Naive B cell (primary cell): ENCODE measurements around the gene ZNF208. TPM values are rescaled to one million over a fixed set of nuclear protein-coding genes. Genes with fewer than 3 reads are reported as not detected.
A peak's percentile ranks its signal among the peaks of the same experiment; 100 is the strongest.
"Not testable (repeated sequence)": the region's sequence is repeated elsewhere in the genome, so short reads cannot be mapped to it uniquely, and the experiment has no call there.

Source experiments
- ATAC-seq, 2 donors: fragments of 150-1000 bp; cut with Tn5 transposase; 2 replicates each; pipeline ENCODE4 v1.10.0; 2021; ENCODE audit warnings: low read depth in 2 of 2, mild to moderate bottlenecking in 2 of 2, moderate library complexity in 2 of 2
- DNase-seq: peaks from one replicate; pipeline ENCODE4 v3.0.0; 2022
- H3K27ac Mint-ChIP-seq, 6 donors: one replicate each; pipeline ENCODE4 v1.8.0; 2020 to 2022; ENCODE audit warnings: mild to moderate bottlenecking in 6 of 6, mixed read lengths in 6 of 6, moderate library complexity in 5 of 6, inconsistent platforms in 2 of 6
- H3K27me3 Mint-ChIP-seq, 3 donors: one replicate each; pipeline ENCODE4 v1.8.0; 2021 to 2022; ENCODE audit warnings: mixed read lengths in 3 of 3, mild to moderate bottlenecking in 1 of 3
- H3K36me3 Mint-ChIP-seq, 2 donors: one replicate each; pipeline ENCODE4 v1.8.0; 2020 to 2022; ENCODE audit warnings: mixed read lengths in 2 of 2, inconsistent platforms in 1 of 2, mild to moderate bottlenecking in 1 of 2
- H3K4me1 Mint-ChIP-seq, 3 donors: one replicate each; pipeline ENCODE4 v1.8.0; 2020 to 2022; ENCODE audit warnings: mixed read lengths in 3 of 3, inconsistent platforms in 1 of 3, mild to moderate bottlenecking in 1 of 3, moderate library complexity in 1 of 3
- H3K4me3 Mint-ChIP-seq, 8 donors: one replicate each; pipeline ENCODE4 v1.8.0; 2020 to 2022; ENCODE audit warnings: mild to moderate bottlenecking in 8 of 8, mixed read lengths in 8 of 8, moderate library complexity in 8 of 8, inconsistent platforms in 2 of 8
- H3K9me3 Mint-ChIP-seq, 7 donors: one replicate each; pipeline ENCODE4 v1.8.0; 2020 to 2022; ENCODE audit warnings: mixed read lengths in 7 of 7, mild to moderate bottlenecking in 5 of 7, inconsistent platforms in 2 of 7, moderate library complexity in 1 of 7
- polyA plus RNA-seq, 6 donors: library from polyadenylated mRNA; unstranded; fragments of 300-500 nt; fragmentation: Illumina TruSeq; gene quantifications; one replicate each; pipeline ENCODE4 v1.2.3, GENCODE V29; 2021; ENCODE audit warnings: low read depth in 6 of 6

Gene ZNF208
- 1 to 10 TPM in 3 of 6 donors, under 1 TPM in 3; 0.42 to 5.0 (median 1.2) TPM for polyA plus RNA-seq

- ATAC-seq: peak; percentile 72 to 83
- Mint-ChIP-seq H3K27ac (peak within 1 kb of the TSS in 3 of 6 donors; percentile 34 to 57 (median 47)), H3K9me3 (peaks cover 3 to 57% (median 25%) of the 10 kb centered on the region in 7 donors), H3K4me3 (peak within 1 kb of the TSS; percentile 75 to 92 (median 80)), H3K4me1 (peaks cover 0 to 13% (median 5%) of the 10 kb centered on the region in 3 donors)
- H3K27me3 Mint-ChIP-seq, H3K36me3 Mint-ChIP-seq: not testable (repeated sequence)
- DNase-seq: peak; percentile 19
Observed at GRCh38 chr19:22010437-22011143, at the start of gene ZNF208. TSS of gene ZNF208 (minus strand) at chr19:22010943. CDS start at chr19:22010794, 149 bp downstream.

DNA sequence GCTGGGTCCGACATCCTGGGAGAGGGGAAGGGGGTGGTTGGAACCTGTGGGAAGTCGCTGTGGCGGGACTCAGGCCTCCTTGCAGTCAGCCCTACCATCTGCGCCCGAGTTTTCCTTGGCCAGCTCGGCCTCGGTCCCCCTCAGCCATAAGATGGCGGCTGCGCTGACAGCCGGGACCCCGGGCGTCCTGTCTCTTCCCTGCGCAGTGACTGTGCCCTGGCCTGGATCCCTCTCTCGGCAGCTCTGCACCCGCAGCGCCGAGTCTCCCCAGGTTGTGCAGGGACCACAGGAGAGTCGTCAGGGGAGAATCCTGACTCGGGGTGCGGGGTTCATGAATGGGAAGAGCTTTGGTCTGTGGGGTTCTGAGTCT is 41.9 kb upstream of the ZNF208 start:
- H3K27ac Mint-ChIP-seq: peak overlapping the region; percentile 77 to 96 (median 96)
- no peaks in the 10 kb centered on the region for H3K27me3 Mint-ChIP-seq
- H3K36me3 Mint-ChIP-seq: no peaks in the 10 kb centered on the region
- DNase-seq: no peak
- peak; percentile 35 to 38 for ATAC-seq
- peak overlapping the region; percentile 95 to 99 (median 98) for H3K4me3 Mint-ChIP-seq
- peaks cover 0 to 6% (median 0%) of the 10 kb centered on the region in 7 donors for H3K9me3 Mint-ChIP-seq
- peaks cover 4 to 28% (median 10%) of the 10 kb centered on the region in 3 donors for H3K4me1 Mint-ChIP-seq

- H3K4me3 Mint-ChIP-seq, H3K27ac Mint-ChIP-seq, H3K4me1 Mint-ChIP-seq, H3K9me3 Mint-ChIP-seq, DNase-seq, H3K27me3 Mint-ChIP-seq, ATAC-seq, H3K36me3 Mint-ChIP-seq: not testable (repeated sequence)
Observed at GRCh38 chr19:22041151-22041550, 30.4 kb upstream of the ZNF208 start.

GRCh38 chr19:22030680-22031079 is 19.9 kb upstream of the ZNF208 start:
- ATAC-seq (no peak), DNase-seq (no peak)
- Mint-ChIP-seq H3K4me1 (no peaks in the 10 kb centered on the region), H3K27ac (no peak overlapping the region), H3K4me3 (no peak overlapping the region), H3K27me3 (no peaks in the 10 kb centered on the region), H3K9me3 (peaks cover 0 to 10% (median 2%) of the 10 kb centered on the region in 7 donors), H3K36me3 (no peaks in the 10 kb centered on the region)

GRCh38 chr19:22026687-22027086 is 15.9 kb upstream of the ZNF208 start:
- DNase-seq: no peak
- Mint-ChIP-seq H3K27me3 (no peaks in the 10 kb centered on the region), H3K27ac (peak overlapping the region in 1 of 6 donors; percentile 12), H3K4me1 (no peaks in the 10 kb centered on the region), H3K36me3 (no peaks in the 10 kb centered on the region), H3K9me3 (peaks cover 0 to 15% (median 3%) of the 10 kb centered on the region in 7 donors), H3K4me3 (no peak overlapping the region)
- no peak for ATAC-seq

DNA sequence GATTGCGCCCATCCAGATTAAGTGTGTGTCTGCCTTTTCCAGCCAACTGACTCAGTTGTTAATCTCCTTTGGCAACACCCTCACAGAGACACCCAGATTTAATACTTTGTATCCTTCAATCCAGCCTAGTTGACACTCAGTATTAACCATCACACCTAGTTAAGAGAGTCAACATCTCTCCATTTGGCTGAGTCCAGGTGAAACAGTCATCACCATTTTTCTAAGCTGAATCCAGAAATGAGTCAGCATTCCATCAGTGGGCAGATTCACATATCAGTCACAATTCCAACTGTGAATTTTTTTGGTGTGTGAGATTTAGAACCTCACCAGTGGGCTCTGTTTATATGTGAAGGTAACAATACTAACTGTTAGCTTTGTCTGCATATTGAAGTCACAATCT is 14.8 kb upstream of the ZNF208 start:
- H3K4me3 Mint-ChIP-seq, H3K27me3 Mint-ChIP-seq, H3K36me3 Mint-ChIP-seq, H3K4me1 Mint-ChIP-seq, ATAC-seq, DNase-seq, H3K27ac Mint-ChIP-seq: not testable (repeated sequence)
- peaks cover 0 to 15% (median 3%) of the 10 kb centered on the region in 7 donors for H3K9me3 Mint-ChIP-seq

GRCh38 chr19:21970466-21970865 is 40.3 kb downstream of the ZNF208 start:
- H3K36me3 Mint-ChIP-seq: peaks cover 6 to 7% of the 10 kb centered on the region in 2 donors
- H3K9me3 Mint-ChIP-seq: peaks cover 5 to 90% (median 69%) of the 10 kb centered on the region in 7 donors
- H3K27ac Mint-ChIP-seq: no peak overlapping the region

GRCh38 chr19:21947775-21948174 is 63.0 kb downstream of the ZNF208 start:
- ATAC-seq (no peak), DNase-seq (no peak)
- Mint-ChIP-seq H3K36me3 (peaks cover 8 to 14% of the 10 kb centered on the region in 2 donors), H3K4me3 (no peak overlapping the region), H3K27ac (no peak overlapping the region), H3K9me3 (peaks cover 6 to 65% (median 44%) of the 10 kb centered on the region in 7 donors), H3K27me3 (no peaks in the 10 kb centered on the region), H3K4me1 (no peaks in the 10 kb centered on the region)

More at GRCh38 chr19:21970466-21970865, 40.3 kb downstream of the ZNF208 start:
- ATAC-seq: no peak
- no peaks in the 10 kb centered on the region for H3K4me1 Mint-ChIP-seq
- no peak overlapping the region for H3K4me3 Mint-ChIP-seq
- no peak for DNase-seq
- H3K27me3 Mint-ChIP-seq: no peaks in the 10 kb centered on the region

- Mint-ChIP-seq H3K9me3 (peaks cover 0 to 35% (median 22%) of the 10 kb centered on the region in 7 donors), H3K4me3 (peak overlapping the region in 1 of 8 donors; percentile 1), H3K36me3 (no peaks in the 10 kb centered on the region), H3K27ac (no peak overlapping the region), H3K27me3 (no peaks in the 10 kb centered on the region), H3K4me1 (no peaks in the 10 kb centered on the region)
- no peak for ATAC-seq
- DNase-seq: no peak
Observed at GRCh38 chr19:21940684-21941083, 70.1 kb downstream of the ZNF208 start.

- no peak for DNase-seq
- peaks cover 0 to 24% (median 12%) of the 10 kb centered on the region in 7 donors for H3K9me3 Mint-ChIP-seq
- no peak overlapping the region for H3K4me3 Mint-ChIP-seq
- no peak for ATAC-seq
- no peaks in the 10 kb centered on the region for H3K4me1 Mint-ChIP-seq
- H3K27me3 Mint-ChIP-seq: no peaks in the 10 kb centered on the region
- no peak overlapping the region for H3K27ac Mint-ChIP-seq
- H3K36me3 Mint-ChIP-seq: no peaks in the 10 kb centered on the region
Observed at GRCh38 chr19:21934593-21934992, 76.2 kb downstream of the ZNF208 start.

DNA sequence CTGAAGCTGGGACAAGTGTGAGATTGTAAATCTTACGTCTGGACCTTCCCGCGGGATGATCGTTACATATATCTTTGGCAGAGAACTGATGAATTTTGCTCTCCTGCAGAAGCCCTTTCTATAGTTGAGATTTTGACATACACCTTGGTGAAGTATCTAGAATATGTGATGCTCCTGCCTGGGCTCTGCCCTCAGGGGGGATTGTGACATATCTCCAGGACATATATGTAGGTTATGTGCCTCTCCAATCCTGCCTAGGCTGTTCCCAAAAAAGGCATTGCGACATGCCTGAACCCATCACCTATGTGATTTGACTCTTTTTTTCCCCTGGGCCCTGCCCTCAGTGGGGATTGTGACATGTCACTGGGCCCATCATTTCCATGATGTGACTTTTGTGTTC is 76.6 kb downstream of the ZNF208 start:
- no peaks in the 10 kb centered on the region for H3K36me3 Mint-ChIP-seq
- ATAC-seq: no peak
- no peak overlapping the region for H3K4me3 Mint-ChIP-seq
- DNase-seq: no peak
- H3K27ac Mint-ChIP-seq: no peak overlapping the region
- no peaks in the 10 kb centered on the region for H3K4me1 Mint-ChIP-seq
- H3K9me3 Mint-ChIP-seq: peaks cover 0 to 24% (median 13%) of the 10 kb centered on the region in 7 donors
- H3K27me3 Mint-ChIP-seq: no peaks in the 10 kb centered on the region

DNA sequence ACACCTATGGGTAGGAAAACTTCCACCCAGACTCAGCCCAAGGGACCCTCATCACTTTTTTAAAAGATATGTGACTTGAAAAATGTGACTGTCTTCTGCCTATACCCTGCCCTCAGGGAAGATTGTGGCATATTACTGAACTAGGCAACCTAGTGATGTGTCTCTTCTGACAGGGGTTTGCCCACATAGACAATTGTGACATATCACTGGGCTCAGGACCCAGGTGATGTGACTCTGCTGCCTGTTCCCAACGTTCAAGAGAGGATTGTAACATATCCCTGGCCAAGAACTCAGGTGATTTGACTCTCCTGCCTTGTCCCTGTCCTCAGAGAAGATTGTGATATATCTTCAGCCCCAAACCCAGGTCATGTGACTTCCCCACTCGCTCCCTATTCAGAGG is 88.5 kb downstream of the ZNF208 start:
- Mint-ChIP-seq H3K27ac (no peak overlapping the region), H3K36me3 (peaks cover 5 to 8% of the 10 kb centered on the region in 2 donors), H3K4me3 (no peak overlapping the region), H3K27me3 (no peaks in the 10 kb centered on the region), H3K9me3 (peaks cover 10 to 46% (median 31%) of the 10 kb centered on the region in 7 donors), H3K4me1 (no peaks in the 10 kb centered on the region)
- no peak for ATAC-seq
- no peak for DNase-seq

DNA sequence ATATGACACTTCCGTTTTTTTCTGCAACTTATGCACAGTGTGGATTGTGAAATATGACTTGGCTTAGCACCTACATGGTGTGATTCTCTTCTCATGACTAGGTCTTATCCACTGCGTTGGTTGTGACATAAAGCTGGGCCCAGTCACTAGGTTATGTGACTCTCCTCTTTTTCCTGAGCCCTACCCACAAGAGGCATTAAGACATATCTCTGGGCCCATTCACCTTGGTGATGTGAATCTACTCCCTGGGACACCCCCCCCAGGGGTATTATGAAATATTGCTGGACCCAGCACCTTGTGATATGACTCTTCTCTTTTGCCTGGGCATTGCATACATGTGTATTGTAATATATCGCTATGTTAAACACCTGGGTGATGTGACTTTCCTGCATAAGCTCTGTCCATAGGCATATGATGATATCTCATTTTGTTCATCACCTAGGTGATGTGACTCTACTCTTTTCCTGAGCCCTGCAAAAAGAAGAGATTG is 89.0 kb downstream of the ZNF208 start:
- Mint-ChIP-seq H3K27ac (no peak overlapping the region), H3K9me3 (peaks cover 15 to 52% (median 34%) of the 10 kb centered on the region in 7 donors), H3K36me3 (peaks cover 8 to 9% of the 10 kb centered on the region in 2 donors), H3K27me3 (no peaks in the 10 kb centered on the region), H3K4me1 (no peaks in the 10 kb centered on the region), H3K4me3 (no peak overlapping the region)
- DNase-seq: no peak
- ATAC-seq: no peak

DNA sequence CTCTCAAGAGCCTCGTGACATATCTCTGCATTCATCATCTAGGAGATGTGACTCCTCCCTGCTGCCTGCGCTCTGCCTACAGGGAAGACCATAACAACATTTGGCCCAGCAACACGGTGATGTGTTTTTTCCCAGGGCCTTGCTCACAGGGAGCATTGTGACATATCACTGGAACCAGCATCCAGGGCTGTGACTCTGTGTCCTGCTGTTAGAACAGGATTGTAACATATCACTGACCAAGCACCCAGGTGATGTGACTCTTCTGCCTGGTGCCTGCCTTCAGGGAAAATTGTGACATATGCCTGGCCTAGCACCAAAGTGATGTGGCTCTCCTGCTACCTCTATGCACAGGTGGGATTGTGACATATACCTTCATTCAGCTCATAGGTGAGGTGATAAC is 95.3 kb downstream of the ZNF208 start:
- H3K4me3 Mint-ChIP-seq: no peak overlapping the region

More for the DNA sequence above, 95.3 kb downstream of the ZNF208 start:
- peaks cover 13 to 19% of the 10 kb centered on the region in 2 donors for H3K36me3 Mint-ChIP-seq
- H3K9me3 Mint-ChIP-seq: peaks cover 14 to 57% (median 30%) of the 10 kb centered on the region in 7 donors
- no peaks in the 10 kb centered on the region for H3K27me3 Mint-ChIP-seq
- no peak overlapping the region for H3K27ac Mint-ChIP-seq
- H3K4me1 Mint-ChIP-seq: no peaks in the 10 kb centered on the region
- ATAC-seq (no peak), DNase-seq (no peak)
